ENCODE results near the gene VAMP2. TPM values are rescaled to one million over a fixed set of nuclear protein-coding genes. Genes with fewer than 3 reads are reported as not detected.

Gene VAMP2
- total and polyA plus RNA-seq, 9 of the 15 experiments (the other 6 are each of a cell fraction or from before 2014, with no cell fraction given) = 2.3 to 31.8 (median 6.0) TPM

DNA sequence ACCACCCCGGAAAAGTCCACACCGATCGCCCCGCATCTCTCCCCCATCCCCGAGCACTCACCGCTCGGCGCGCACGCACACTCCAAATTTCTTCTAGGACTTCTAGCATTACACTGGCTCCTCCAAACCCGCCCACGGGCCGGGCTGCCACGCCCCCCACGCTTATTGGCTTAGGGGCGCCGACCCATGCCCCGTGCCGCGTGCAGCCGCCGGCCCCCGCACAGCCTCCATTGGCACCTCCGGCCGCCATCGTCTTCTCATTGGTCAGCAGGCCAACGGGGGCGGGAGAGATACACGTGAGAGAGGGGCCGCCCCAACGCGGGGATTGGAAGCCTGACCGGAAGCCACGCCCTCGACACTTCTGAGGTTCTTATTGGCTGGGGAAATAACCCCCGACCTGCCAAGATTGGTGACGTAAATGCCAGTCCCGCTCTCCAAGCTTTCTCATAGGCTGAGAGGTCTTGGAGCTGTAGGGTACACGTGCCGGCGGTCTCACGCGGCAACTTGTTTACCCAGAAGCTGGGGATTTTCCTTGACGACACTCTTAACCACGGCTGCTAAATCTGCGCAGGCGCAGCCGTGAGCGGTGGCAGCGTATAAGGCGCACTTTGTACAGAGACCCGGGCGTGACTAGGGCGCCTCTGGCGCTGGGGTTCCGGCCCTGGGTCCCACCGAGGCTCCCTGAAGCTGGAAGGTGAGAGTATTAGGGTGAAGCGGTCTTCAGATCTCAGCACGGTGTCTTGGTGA is 6.3 kb downstream of the VAMP2 start (continued):
- TF ChIP-seq, protein P1, sequence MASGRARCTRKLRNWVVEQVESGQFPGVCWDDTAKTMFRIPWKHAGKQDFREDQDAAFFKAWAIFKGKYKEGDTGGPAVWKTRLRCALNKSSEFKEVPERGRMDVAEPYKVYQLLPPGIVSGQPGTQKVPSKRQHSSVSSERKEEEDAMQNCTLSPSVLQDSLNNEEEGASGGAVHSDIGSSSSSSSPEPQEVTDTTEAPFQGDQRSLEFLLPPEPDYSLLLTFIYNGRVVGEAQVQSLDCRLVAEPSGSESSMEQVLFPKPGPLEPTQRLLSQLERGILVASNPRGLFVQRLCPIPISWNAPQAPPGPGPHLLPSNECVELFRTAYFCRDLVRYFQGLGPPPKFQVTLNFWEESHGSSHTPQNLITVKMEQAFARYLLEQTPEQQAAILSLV (tag; IDR thresholded peaks at IDR 0.05) = no peak
- TF ChIP-seq, protein P2, sequence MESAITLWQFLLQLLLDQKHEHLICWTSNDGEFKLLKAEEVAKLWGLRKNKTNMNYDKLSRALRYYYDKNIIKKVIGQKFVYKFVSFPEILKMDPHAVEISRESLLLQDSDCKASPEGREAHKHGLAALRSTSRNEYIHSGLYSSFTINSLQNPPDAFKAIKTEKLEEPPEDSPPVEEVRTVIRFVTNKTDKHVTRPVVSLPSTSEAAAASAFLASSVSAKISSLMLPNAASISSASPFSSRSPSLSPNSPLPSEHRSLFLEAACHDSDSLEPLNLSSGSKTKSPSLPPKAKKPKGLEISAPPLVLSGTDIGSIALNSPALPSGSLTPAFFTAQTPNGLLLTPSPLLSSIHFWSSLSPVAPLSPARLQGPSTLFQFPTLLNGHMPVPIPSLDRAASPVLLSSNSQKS (CRISPR knock-in tag; IDR thresholded peaks at IDR 0.05) = no peak
- no peak for TF ChIP-seq ESRRB (CRISPR knock-in tag; IDR thresholded peaks at IDR 0.05; ENCODE audit: borderline replicate concordance)
- TF ChIP-seq MCM2 (IDR thresholded peaks at IDR 0.05; ENCODE audit: low read depth) = no peak
- TF ChIP-seq, protein P3, sequence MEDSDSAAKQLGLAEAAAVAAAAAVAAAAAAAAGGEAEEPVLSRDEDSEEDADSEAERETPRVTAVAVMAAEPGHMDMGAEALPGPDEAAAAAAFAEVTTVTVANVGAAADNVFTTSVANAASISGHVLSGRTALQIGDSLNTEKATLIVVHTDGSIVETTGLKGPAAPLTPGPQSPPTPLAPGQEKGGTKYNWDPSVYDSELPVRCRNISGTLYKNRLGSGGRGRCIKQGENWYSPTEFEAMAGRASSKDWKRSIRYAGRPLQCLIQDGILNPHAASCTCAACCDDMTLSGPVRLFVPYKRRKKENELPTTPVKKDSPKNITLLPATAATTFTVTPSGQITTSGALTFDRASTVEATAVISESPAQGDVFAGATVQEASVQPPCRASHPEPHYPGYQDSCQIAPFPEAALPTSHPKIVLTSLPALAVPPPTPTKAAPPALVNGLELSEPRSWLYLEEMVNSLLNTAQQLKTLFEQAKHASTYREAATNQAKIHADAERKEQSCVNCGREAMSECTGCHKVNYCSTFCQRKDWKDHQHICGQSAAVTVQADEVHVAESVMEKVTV (CRISPR knock-in tag; IDR thresholded peaks at IDR 0.05) = no peak
- TF ChIP-seq SRSF7 (optimal IDR thresholded peaks at IDR 0.05; ENCODE audit: low read depth, low read length) = no peak
- no peak for TF ChIP-seq TAL1 (IDR thresholded peaks at IDR 0.05)
- TF ChIP-seq MEF2D (tag; conservative IDR thresholded peaks at IDR 0.05; ENCODE audit: low read depth) = no peak
- no peak for TF ChIP-seq STAT5A (IDR thresholded peaks at IDR 0.05; ENCODE audit: borderline replicate concordance, low read length)
- TF ChIP-seq SLC30A9 (CRISPR knock-in tag; IDR thresholded peaks at IDR 0.05) = no peak
- no peak; the same call in 1 of the 2 replicates for TF ChIP-seq TCF3 (CRISPR knock-in tag; IDR thresholded peaks at IDR 0.05)
- 0 out of 2 replicates have a peak, but pooled peaks have one; percentile 20 for TF ChIP-seq SOX6 (IDR thresholded peaks at IDR 0.05)
- no peak for TF ChIP-seq CBX5 (IDR thresholded peaks at IDR 0.05; ENCODE audit: borderline replicate concordance, low read depth)
- TF ChIP-seq, protein P4, sequence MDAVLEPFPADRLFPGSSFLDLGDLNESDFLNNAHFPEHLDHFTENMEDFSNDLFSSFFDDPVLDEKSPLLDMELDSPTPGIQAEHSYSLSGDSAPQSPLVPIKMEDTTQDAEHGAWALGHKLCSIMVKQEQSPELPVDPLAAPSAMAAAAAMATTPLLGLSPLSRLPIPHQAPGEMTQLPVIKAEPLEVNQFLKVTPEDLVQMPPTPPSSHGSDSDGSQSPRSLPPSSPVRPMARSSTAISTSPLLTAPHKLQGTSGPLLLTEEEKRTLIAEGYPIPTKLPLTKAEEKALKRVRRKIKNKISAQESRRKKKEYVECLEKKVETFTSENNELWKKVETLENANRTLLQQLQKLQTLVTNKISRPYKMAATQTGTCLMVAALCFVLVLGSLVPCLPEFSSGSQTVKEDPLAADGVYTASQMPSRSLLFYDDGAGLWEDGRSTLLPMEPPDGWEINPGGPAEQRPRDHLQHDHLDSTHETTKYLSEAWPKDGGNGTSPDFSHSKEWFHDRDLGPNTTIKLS (IDR thresholded peaks at IDR 0.05; ENCODE audit: borderline replicate concordance, low read depth) = 0 out of 2 replicates have a peak, but pooled peaks have one; percentile 44
- no peak for TF ChIP-seq ZNF584 (CRISPR knock-in tag; IDR thresholded peaks at IDR 0.05; ENCODE audit: low read depth)
- TF ChIP-seq ERF (CRISPR knock-in tag; IDR thresholded peaks at IDR 0.05) = no peak
- TF ChIP-seq ZNF589 (CRISPR knock-in tag; IDR thresholded peaks at IDR 0.05; ENCODE audit: low read depth) = no peak
- TF ChIP-seq POLR2B (IDR thresholded peaks at IDR 0.05; ENCODE audit: low read depth, partially characterized antibody) = peak; percentile 61
- TF ChIP-seq, protein P5, sequence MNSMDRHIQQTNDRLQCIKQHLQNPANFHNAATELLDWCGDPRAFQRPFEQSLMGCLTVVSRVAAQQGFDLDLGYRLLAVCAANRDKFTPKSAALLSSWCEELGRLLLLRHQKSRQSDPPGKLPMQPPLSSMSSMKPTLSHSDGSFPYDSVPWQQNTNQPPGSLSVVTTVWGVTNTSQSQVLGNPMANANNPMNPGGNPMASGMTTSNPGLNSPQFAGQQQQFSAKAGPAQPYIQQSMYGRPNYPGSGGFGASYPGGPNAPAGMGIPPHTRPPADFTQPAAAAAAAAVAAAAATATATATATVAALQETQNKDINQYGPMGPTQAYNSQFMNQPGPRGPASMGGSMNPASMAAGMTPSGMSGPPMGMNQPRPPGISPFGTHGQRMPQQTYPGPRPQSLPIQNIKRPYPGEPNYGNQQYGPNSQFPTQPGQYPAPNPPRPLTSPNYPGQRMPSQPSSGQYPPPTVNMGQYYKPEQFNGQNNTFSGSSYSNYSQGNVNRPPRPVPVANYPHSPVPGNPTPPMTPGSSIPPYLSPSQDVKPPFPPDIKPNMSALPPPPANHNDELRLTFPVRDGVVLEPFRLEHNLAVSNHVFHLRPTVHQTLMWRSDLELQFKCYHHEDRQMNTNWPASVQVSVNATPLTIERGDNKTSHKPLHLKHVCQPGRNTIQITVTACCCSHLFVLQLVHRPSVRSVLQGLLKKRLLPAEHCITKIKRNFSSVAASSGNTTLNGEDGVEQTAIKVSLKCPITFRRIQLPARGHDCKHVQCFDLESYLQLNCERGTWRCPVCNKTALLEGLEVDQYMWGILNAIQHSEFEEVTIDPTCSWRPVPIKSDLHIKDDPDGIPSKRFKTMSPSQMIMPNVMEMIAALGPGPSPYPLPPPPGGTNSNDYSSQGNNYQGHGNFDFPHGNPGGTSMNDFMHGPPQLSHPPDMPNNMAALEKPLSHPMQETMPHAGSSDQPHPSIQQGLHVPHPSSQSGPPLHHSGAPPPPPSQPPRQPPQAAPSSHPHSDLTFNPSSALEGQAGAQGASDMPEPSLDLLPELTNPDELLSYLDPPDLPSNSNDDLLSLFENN (IDR thresholded peaks at IDR 0.05; ENCODE audit: low read depth in 2 of 2, low read length in 2 of 2) = no peak
- TF ChIP-seq SRSF1 (IDR thresholded peaks at IDR 0.05; ENCODE audit: low read depth, low read length) = no peak
